Lung (tissue), 12 donors: ENCODE data around the gene ADAMTSL1. TPM values are rescaled to one million over a fixed set of nuclear protein-coding genes. Genes with fewer than 3 reads are reported as not detected.

Experiments
- ATAC-seq: fragments of 200-7000 bp; cut with Tn5 transposase; one replicate; pipeline ENCODE4 v1.9.1; 2020; ENCODE audit warnings: moderate number of reproducible peaks; ENCODE audit not compliant: insufficient read depth, low FRiP score
- DNase-seq, 3 donors: peaks; one replicate each; pipeline ENCODE4 v3.0.0-alpha.2; 2013 to 2017
- H3K27ac ChIP-seq, 2 donors: one replicate each; pipeline ENCODE4 v1.5.1; 2013; ENCODE audit warnings: mild to moderate bottlenecking in 2 of 2, moderate library complexity in 2 of 2, control low read depth in 1 of 2, inconsistent platforms in 1 of 2, low read depth in 1 of 2, low read length in 1 of 2
- H3K27me3 ChIP-seq, 3 donors: one replicate each; pipeline ENCODE4 v1.5.1; 2013; ENCODE audit warnings: low read length in 2 of 3; ENCODE audit not compliant: control insufficient read depth in 3 of 3, insufficient read depth in 3 of 3
- H3K36me3 ChIP-seq, 4 donors: one replicate each; pipeline ENCODE4 v1.5.1; 2013; ENCODE audit warnings: low read length in 4 of 4, mild to moderate bottlenecking in 1 of 4, moderate library complexity in 1 of 4; ENCODE audit not compliant: control insufficient read depth in 4 of 4, insufficient read depth in 4 of 4
- H3K4me1 ChIP-seq, 5 donors: one replicate each; pipeline ENCODE4 v1.5.1; 2013; ENCODE audit warnings: low read length in 5 of 5, mild to moderate bottlenecking in 2 of 5, moderate library complexity in 1 of 5; ENCODE audit not compliant: control insufficient read depth in 5 of 5, insufficient read depth in 5 of 5
- H3K4me3 ChIP-seq: one replicate; pipeline ENCODE4 v1.5.1; 2013; ENCODE audit warnings: mild to moderate bottlenecking, control low read depth, moderate library complexity
- H3K9ac ChIP-seq, 2 donors: one replicate each; pipeline ENCODE4 v1.5.1; 2013; ENCODE audit warnings: low read length in 2 of 2, control low read depth in 1 of 2; ENCODE audit not compliant: insufficient read depth in 1 of 2
- H3K9me3 ChIP-seq, 4 donors: one replicate each; pipeline ENCODE4 v1.5.1; 2013; ENCODE audit warnings: low read length in 3 of 4, mild to moderate bottlenecking in 1 of 4, moderate library complexity in 1 of 4; ENCODE audit not compliant: control insufficient read depth in 4 of 4, insufficient read depth in 3 of 4
- WGBS, 2 donors: extraction: QIAGEN DNeasy Blood & Tissue Kit; methylation state at CpG; one replicate each; pipeline ENCODE4 v1.1.7; 2013; 5-methylcytosine and 5-hydroxymethylcytosine counted together
- polyA plus RNA-seq, 2 donors: library from polyadenylated mRNA; stranded (reverse); fragments of 200-250 nt; gene quantifications; one replicate each; pipeline ENCODE4 v1.2.1, GENCODE V29; 2013
- total RNA-seq, 2 donors: library from RNA; depleted of rRNA in 1 of 2; stranded (reverse); fragments of >200 nt in 1 of 2; gene quantifications; one replicate each; pipeline ENCODE4 v1.2.1, GENCODE V29; 2014 to 2021
- TF ChIP-seq, protein P1 (sequence below): IDR thresholded peaks from 2 replicates; pipeline ENCODE4 v1.5.1; 2012; ENCODE audit warnings: mild to moderate bottlenecking; ENCODE audit errors: control extremely low read depth, extremely low read depth
- donor health status: control.
- donor health status: control.
- donor health status: Bipolar disorder and iron deficiency.
- donor health status: healthy.
- donor health status: DM: yes; HTN: yes; CAD: no.

Gene ADAMTSL1
- total and polyA plus RNA-seq, 4 donors = 0.25 to 36.2 (median 1.4) TPM

DNA sequence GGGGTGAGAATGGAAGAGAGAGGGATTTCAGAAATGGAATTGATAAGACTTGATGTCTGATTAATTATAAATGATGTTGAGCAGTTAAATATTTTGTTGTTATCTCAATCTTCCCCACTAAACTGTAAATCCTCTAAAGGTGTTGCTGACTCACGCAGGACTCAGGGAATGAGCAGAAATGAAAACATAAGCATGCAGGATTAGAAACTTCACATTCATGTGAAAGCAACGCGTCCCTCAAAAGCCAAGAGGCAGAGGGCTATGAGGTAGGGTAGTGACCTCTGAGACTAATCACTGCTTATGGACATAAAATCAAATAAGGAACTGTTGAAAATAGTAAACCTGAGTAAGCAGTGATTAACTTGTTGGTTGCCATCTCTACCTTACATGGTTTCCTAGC is 21.1 kb downstream of the ADAMTSL1 start:
- H3K27ac ChIP-seq = no peak overlapping the region
- no peaks in the 10 kb centered on the region for H3K9me3 ChIP-seq
- H3K4me1 ChIP-seq = peaks cover 0 to 42% (median 14%) of the 10 kb centered on the region in 5 donors
- H3K9ac ChIP-seq = no peak overlapping the region
- WGBS, 2 donors = 98 to 100% methylated on average over 3 of the region's 3 CpGs
- H3K27me3 ChIP-seq = no peaks in the 10 kb centered on the region
- DNase-seq = no peak
- TF ChIP-seq, protein P1, sequence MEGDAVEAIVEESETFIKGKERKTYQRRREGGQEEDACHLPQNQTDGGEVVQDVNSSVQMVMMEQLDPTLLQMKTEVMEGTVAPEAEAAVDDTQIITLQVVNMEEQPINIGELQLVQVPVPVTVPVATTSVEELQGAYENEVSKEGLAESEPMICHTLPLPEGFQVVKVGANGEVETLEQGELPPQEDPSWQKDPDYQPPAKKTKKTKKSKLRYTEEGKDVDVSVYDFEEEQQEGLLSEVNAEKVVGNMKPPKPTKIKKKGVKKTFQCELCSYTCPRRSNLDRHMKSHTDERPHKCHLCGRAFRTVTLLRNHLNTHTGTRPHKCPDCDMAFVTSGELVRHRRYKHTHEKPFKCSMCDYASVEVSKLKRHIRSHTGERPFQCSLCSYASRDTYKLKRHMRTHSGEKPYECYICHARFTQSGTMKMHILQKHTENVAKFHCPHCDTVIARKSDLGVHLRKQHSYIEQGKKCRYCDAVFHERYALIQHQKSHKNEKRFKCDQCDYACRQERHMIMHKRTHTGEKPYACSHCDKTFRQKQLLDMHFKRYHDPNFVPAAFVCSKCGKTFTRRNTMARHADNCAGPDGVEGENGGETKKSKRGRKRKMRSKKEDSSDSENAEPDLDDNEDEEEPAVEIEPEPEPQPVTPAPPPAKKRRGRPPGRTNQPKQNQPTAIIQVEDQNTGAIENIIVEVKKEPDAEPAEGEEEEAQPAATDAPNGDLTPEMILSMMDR = no peak
- no peak overlapping the region for H3K4me3 ChIP-seq
- H3K36me3 ChIP-seq = no peaks in the 10 kb centered on the region
- ATAC-seq = no peak

DNA sequence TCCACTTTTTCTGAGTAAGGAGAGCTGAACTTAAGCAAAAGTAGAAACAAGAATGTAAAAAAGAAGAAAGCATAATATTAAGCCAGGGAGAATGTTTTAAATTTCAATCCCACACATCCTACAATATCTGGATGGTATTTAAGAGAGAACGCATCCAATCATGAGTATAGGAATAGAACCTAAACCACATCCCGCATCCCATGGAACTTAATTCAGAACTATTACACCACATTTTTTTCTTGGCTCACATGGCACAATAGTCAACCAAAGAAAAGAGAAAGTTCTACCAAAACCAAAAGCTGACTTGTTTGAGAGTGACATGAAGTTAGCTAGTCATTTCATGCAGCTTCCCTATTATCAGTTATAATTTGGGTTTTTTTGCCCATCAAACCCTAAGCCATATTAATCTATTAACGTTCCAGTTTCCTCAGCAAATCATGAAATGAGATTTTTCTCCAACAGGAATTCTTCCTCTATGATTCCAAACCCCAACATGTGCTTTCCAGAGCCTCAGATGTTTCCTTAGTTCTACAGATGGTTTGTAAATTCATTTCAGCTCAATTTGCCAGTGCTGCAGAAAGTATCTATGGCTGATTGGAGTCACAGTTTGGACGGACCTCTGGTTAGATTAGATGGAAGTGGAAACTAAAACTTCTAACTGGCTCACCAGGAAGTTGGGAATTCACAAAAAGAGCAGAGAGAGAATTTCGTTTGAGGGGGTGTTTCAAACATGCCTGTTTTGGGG is 22.5 kb downstream of the ADAMTSL1 start:
- WGBS, 2 donors = 88 to 89% methylated on average over 5 of the region's 5 CpGs
- Histone ChIP-seq H3K36me3 (no peaks in the 10 kb centered on the region), H3K4me1 (peaks cover 0 to 55% (median 17%) of the 10 kb centered on the region in 5 donors), H3K9me3 (no peaks in the 10 kb centered on the region), H3K27ac (no peak overlapping the region), H3K27me3 (no peaks in the 10 kb centered on the region), H3K4me3 (no peak overlapping the region), H3K9ac (no peak overlapping the region)
- DNase-seq = no peak
- no peak for ATAC-seq
- TF ChIP-seq, protein P1 = no peak

DNA sequence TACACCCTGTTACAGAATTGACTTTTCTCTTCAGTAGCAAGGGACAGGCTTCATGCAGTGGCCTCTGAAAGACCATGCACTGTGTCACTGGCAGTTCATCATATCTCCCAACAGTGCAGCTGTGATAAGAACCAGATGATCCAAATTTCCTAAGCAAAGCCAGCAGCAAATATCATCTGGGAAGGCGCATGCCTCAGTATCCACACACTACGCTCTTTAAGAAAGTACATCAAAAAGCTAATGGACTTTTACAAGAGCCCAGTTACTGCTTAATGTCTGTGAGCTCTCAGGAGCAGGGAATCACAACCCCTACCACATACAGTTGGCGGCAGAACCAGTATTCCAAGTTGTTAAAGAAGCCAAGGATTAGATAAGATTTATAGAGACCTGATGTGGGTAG is 25.1 kb downstream of the ADAMTSL1 start:
- DNase-seq = peak; percentile 68 to 87 (median 82)
- ATAC-seq = no peak
- Histone ChIP-seq H3K4me1 (peaks cover 2 to 59% (median 17%) of the 10 kb centered on the region in 5 donors), H3K27ac (no peak overlapping the region), H3K36me3 (no peaks in the 10 kb centered on the region), H3K4me3 (no peak overlapping the region), H3K9me3 (no peaks in the 10 kb centered on the region), H3K9ac (no peak overlapping the region), H3K27me3 (no peaks in the 10 kb centered on the region)
- TF ChIP-seq, protein P1 = no peak
- WGBS, 2 donors = 77 to 86% methylated on average over 3 of the region's 3 CpGs

DNA sequence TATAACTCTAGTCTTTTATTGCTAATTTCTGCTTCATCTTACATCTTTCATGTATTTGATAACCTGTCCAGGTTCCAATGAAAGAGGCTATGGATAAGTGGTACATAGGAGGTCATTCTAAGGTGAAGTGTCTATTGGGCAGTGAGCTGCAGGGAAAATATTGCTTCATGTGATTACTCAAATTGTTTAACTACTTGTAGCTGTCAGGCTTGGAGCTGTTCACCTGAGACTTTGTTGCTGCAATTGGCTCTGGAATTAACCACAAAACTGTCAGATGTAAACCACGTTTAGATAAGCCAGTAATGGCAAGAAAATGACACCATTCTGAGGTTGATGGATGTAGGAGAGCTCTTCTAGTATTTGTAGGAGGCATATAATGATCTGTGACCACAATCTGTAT is 26.0 kb downstream of the ADAMTSL1 start:
- Histone ChIP-seq H3K9me3 (no peaks in the 10 kb centered on the region), H3K9ac (no peak overlapping the region), H3K4me1 (peaks cover 2 to 59% (median 17%) of the 10 kb centered on the region in 5 donors), H3K27ac (no peak overlapping the region), H3K4me3 (no peak overlapping the region), H3K36me3 (no peaks in the 10 kb centered on the region), H3K27me3 (no peaks in the 10 kb centered on the region)
- TF ChIP-seq, protein P1 = no peak
- peak in 1 of 3 donors; percentile 29 for DNase-seq
- ATAC-seq = peak; percentile 58
- 29% methylated on average over 1 of the region's 1 CpG for WGBS, 2 donors
